Endodermal cell (in vitro differentiated cells): Measurements from ENCODE around the gene LAMP2. TPM values are rescaled to one million over a fixed set of nuclear protein-coding genes. Genes with fewer than 3 reads are reported as not detected.

ENCODE experiments used
- DNase-seq: peaks from one replicate; pipeline ENCODE4 v3.0.0-alpha.2; 2017
- H3K27ac ChIP-seq: 2 replicates; pipeline ENCODE4 v1.5.1; 2013; ENCODE audit warnings: mild to moderate bottlenecking, low read depth, low read length, moderate library complexity
- H3K27me3 ChIP-seq: 2 replicates; pipeline ENCODE4 v1.6.1; 2013; ENCODE audit warnings: mild to moderate bottlenecking, low read length, moderate library complexity; ENCODE audit not compliant: insufficient read depth, control insufficient read depth, poor library complexity, severe bottlenecking
- H3K36me3 ChIP-seq: 2 replicates; pipeline ENCODE4 v1.7.0; 2013; ENCODE audit warnings: mild to moderate bottlenecking, low read length, moderate library complexity; ENCODE audit not compliant: control insufficient read depth, insufficient read depth
- H3K4me1 ChIP-seq: one replicate; pipeline ENCODE4 v1.7.0; 2013; ENCODE audit warnings: low read length; ENCODE audit not compliant: control insufficient read depth, insufficient read depth
- H3K4me3 ChIP-seq: 2 replicates; pipeline ENCODE4 v1.5.1; 2013; ENCODE audit warnings: mild to moderate bottlenecking, low read length, moderate library complexity
- H3K9ac ChIP-seq: 2 replicates; pipeline ENCODE4 v1.6.1; 2013; ENCODE audit warnings: mild to moderate bottlenecking, low read length, moderate library complexity; ENCODE audit not compliant: poor library complexity, severe bottlenecking; ENCODE audit errors: extremely low read depth
- H3K9me3 ChIP-seq: 2 replicates; pipeline ENCODE4 v1.6.1; 2013; ENCODE audit warnings: mild to moderate bottlenecking, low read length, moderate library complexity; ENCODE audit not compliant: control insufficient read depth
- H3K27ac Mint-ChIP-seq: 2 replicates; pipeline ENCODE4 v1.8.0; 2020; ENCODE audit warnings: mixed read lengths
- H3K27me3 Mint-ChIP-seq: 2 replicates; pipeline ENCODE4 v1.8.0; 2021; ENCODE audit warnings: mild to moderate bottlenecking, mixed read lengths; ENCODE audit not compliant: insufficient read depth
- H3K36me3 Mint-ChIP-seq: 2 replicates; pipeline ENCODE4 v1.8.0; 2020; ENCODE audit warnings: low read depth, mixed read lengths
- H3K4me1 Mint-ChIP-seq: 2 replicates; pipeline ENCODE4 v1.8.0; 2020; ENCODE audit warnings: mixed read lengths
- H3K4me3 Mint-ChIP-seq: 2 replicates; pipeline ENCODE4 v1.8.0; 2020; ENCODE audit warnings: mild to moderate bottlenecking, moderate library complexity, mixed read lengths
- H3K9me3 Mint-ChIP-seq: 2 replicates; pipeline ENCODE4 v1.8.0; 2020; ENCODE audit warnings: mild to moderate bottlenecking, mixed read lengths
- CTCF ChIP-seq: fragments of 200-600 bp; sonication (generic); conservative IDR thresholded peaks from 2 replicates; pipeline ENCODE4 v1.5.0; 2021; ENCODE audit warnings: antibody characterized with exemption, mild to moderate bottlenecking
- WGBS, 2 experiments: methylation state at CpG; one replicate each; pipeline versions ENCODE4 v1.1.5 to v1.1.7; 2013; ENCODE audit warnings: missing lambda C conversion rate in 2 of 2, mixed read lengths in 1 of 2; ENCODE audit not compliant: insufficient coverage in 1 of 2, insufficient read length in 1 of 2; 5-methylcytosine and 5-hydroxymethylcytosine counted together
- total RNA-seq, 2 donors: library from RNA; stranded (reverse); fragmentation: NEBNext Ultra II Directional in 1 of 2; extraction: Animal tissue kit (Norgen Biotek cat#: 25700) in 1 of 2; gene quantifications; 2 replicates in 1 of 2; 3 replicates in 1 of 2; pipeline ENCODE4 v1.2.1, GENCODE V29; 2021

The LAMP2 gene
- total RNA-seq, 2 donors from 2014 or later, result 33.5 to 34.7 TPM

GRCh38 chrX:120463241-120463640 is 5.9 kb downstream of the LAMP2 start:
- H3K4me1 Mint-ChIP-seq, result no peaks in the 10 kb centered on the region
- no peak overlapping the region for H3K27ac ChIP-seq
- H3K27ac Mint-ChIP-seq, result no peak overlapping the region
- no peaks in the 10 kb centered on the region for H3K36me3 Mint-ChIP-seq
- H3K27me3 Mint-ChIP-seq, result no peaks in the 10 kb centered on the region
- no peaks in the 10 kb centered on the region for H3K27me3 ChIP-seq
- no peaks in the 10 kb centered on the region for H3K4me1 ChIP-seq
- no peak overlapping the region for H3K9ac ChIP-seq
- peaks cover 29% of the 10 kb centered on the region for H3K9me3 Mint-ChIP-seq
- H3K4me3 ChIP-seq, result no peak overlapping the region
- no peaks in the 10 kb centered on the region for H3K9me3 ChIP-seq
- H3K36me3 ChIP-seq, result no peaks in the 10 kb centered on the region
- no CpG with 5 or more reads among the region's 1 CpG for WGBS, 2 experiments
- DNase-seq, result no peak
- H3K4me3 Mint-ChIP-seq, result no peak overlapping the region
- TF ChIP-seq CTCF, result no peak

- H3K9me3 Mint-ChIP-seq, result peaks cover 28% of the 10 kb centered on the region
- WGBS, 2 experiments, result 94% methylated on average over 2 of the region's 2 CpGs; no CpG with 5 or more reads in 1 of the 2 experiments
- no peak overlapping the region for H3K4me3 ChIP-seq
- H3K9me3 ChIP-seq, result no peaks in the 10 kb centered on the region
- no peaks in the 10 kb centered on the region for H3K36me3 ChIP-seq
- H3K9ac ChIP-seq, result no peak overlapping the region
- no peaks in the 10 kb centered on the region for H3K27me3 Mint-ChIP-seq
- no peak for DNase-seq
- no peaks in the 10 kb centered on the region for H3K36me3 Mint-ChIP-seq
- H3K4me1 ChIP-seq, result no peaks in the 10 kb centered on the region
- H3K27ac Mint-ChIP-seq, result no peak overlapping the region
- H3K4me3 Mint-ChIP-seq, result no peak overlapping the region
- no peak for TF ChIP-seq CTCF
- no peak overlapping the region for H3K27ac ChIP-seq
- H3K27me3 ChIP-seq, result no peaks in the 10 kb centered on the region
- H3K4me1 Mint-ChIP-seq, result no peaks in the 10 kb centered on the region
Measured at GRCh38 chrX:120462370-120462769, 6.7 kb downstream of the LAMP2 start.

- no peak overlapping the region for H3K27ac ChIP-seq
- H3K4me1 ChIP-seq, result no peaks in the 10 kb centered on the region
- Mint-ChIP-seq H3K4me3 (no peak overlapping the region), H3K27me3 (no peaks in the 10 kb centered on the region), H3K4me1 (no peaks in the 10 kb centered on the region), H3K36me3 (peaks cover 6% of the 10 kb centered on the region), H3K9me3 (peaks cover 24% of the 10 kb centered on the region), H3K27ac (no peak overlapping the region)
- peaks cover 3% of the 10 kb centered on the region for H3K36me3 ChIP-seq
- no peak for DNase-seq
- H3K27me3 ChIP-seq, result no peaks in the 10 kb centered on the region
- no peaks in the 10 kb centered on the region for H3K9me3 ChIP-seq
- no peak for TF ChIP-seq CTCF
- no peak overlapping the region for H3K4me3 ChIP-seq
- no peak overlapping the region for H3K9ac ChIP-seq
Measured at GRCh38 chrX:120459309-120459708, 9.8 kb downstream of the LAMP2 start.
